Body of pancreas (tissue), 4 donors: ENCODE measurements around the gene WDR11.

Source experiments
- POLR2A ChIP-seq, 3 donors: fragments of 450-650 bp; IDR thresholded peaks; one replicate each; pipeline ENCODE4 v1.6.1; 2016; ENCODE audit warnings: antibody characterized with exemption in 3 of 3, mild to moderate bottlenecking in 2 of 3
- TF ChIP-seq, protein P1 (sequence below), 7 experiments: fragments of 450-650 bp in 4 of 7; fragments of 200-600 bp in 3 of 7; sonication (generic) in 3 of 7; IDR thresholded peaks; one replicate each; pipeline ENCODE4 v1.5.1; 2016 to 2019; ENCODE audit warnings: antibody characterized with exemption in 7 of 7

- TF ChIP-seq, protein P1, sequence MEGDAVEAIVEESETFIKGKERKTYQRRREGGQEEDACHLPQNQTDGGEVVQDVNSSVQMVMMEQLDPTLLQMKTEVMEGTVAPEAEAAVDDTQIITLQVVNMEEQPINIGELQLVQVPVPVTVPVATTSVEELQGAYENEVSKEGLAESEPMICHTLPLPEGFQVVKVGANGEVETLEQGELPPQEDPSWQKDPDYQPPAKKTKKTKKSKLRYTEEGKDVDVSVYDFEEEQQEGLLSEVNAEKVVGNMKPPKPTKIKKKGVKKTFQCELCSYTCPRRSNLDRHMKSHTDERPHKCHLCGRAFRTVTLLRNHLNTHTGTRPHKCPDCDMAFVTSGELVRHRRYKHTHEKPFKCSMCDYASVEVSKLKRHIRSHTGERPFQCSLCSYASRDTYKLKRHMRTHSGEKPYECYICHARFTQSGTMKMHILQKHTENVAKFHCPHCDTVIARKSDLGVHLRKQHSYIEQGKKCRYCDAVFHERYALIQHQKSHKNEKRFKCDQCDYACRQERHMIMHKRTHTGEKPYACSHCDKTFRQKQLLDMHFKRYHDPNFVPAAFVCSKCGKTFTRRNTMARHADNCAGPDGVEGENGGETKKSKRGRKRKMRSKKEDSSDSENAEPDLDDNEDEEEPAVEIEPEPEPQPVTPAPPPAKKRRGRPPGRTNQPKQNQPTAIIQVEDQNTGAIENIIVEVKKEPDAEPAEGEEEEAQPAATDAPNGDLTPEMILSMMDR (IDR thresholded peaks at IDR 0.05), result no peak
- no peak for TF ChIP-seq POLR2A (IDR thresholded peaks at IDR 0.05)
Measured at GRCh38 chr10:120944586-120945125, 93.5 kb downstream of the WDR11 start.
